Activated T-helper 2 cell treated with anti-CD3 and anti-CD28 coated beads, Interferon-gamma antibody, Interleukin-2, Interleukin-4, amounts not matched to agents 10 μg/mL and 5 μg/mL and 100 μg/mL, durations not matched to agents 14 hours and 24 hours and 36 hours (primary cell): Measurements from ENCODE around the gene IL13RA2. TPM values are rescaled to one million over a fixed set of nuclear protein-coding genes. Genes with fewer than 3 reads are reported as not detected.

ENCODE experiments used
- DNase-seq: peaks from one replicate; pipeline ENCODE4 v3.0.0; 2021; ENCODE audit warnings: low spot score
- H3K27ac Mint-ChIP-seq: one replicate; pipeline ENCODE4 v1.8.0; 2021; ENCODE audit warnings: mixed read lengths
- H3K27me3 Mint-ChIP-seq: one replicate; pipeline ENCODE4 v1.8.0; 2021; ENCODE audit warnings: low read depth, mixed read lengths
- H3K36me3 Mint-ChIP-seq: one replicate; pipeline ENCODE4 v1.8.0; 2021; ENCODE audit warnings: low read depth, mixed read lengths
- H3K4me1 Mint-ChIP-seq: one replicate; pipeline ENCODE4 v1.8.0; 2021; ENCODE audit warnings: low read depth, mixed read lengths
- H3K4me3 Mint-ChIP-seq: one replicate; pipeline ENCODE4 v1.8.0; 2021; ENCODE audit warnings: low read depth, mild to moderate bottlenecking, moderate library complexity, mixed read lengths
- H3K9me3 Mint-ChIP-seq: one replicate; pipeline ENCODE4 v1.8.0; 2021; ENCODE audit warnings: mixed read lengths
- intact Hi-C: fragments of 100-400 bp; cut with micrococcal nuclease; formaldehyde crosslinking; loops from one replicate; pipeline ENCODE4 v1.15.1; 2023
- total RNA-seq: library from RNA; stranded (reverse); gene quantifications from 2 replicates; pipeline ENCODE4 v1.2.3, GENCODE V29; 2022

The IL13RA2 gene
- total RNA-seq, 1 donor from 2014 or later, result not detected

DNA sequence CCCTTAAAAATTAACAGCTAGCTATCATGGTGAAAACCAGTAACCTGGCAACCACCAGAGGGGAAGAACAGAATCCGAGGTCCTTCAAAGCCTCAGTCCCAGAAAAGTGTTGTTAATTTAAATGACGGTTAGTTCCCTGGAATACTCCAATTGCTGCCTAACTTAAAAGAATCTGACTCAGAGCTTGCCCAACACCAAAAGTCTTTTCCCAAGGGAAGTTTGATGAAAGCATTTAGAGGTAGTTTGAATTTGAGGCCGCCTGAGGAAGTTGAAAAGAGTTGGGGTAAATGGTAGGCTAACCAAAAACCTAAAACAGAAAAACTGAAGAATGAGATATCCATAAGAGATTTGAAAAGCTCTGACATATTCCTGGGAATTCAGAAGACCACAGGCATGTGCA lies 46.6 kb downstream of the IL13RA2 start:
- Mint-ChIP-seq H3K9me3 (no peaks in the 10 kb centered on the region), H3K4me3 (no peak overlapping the region), H3K27ac (no peak overlapping the region), H3K36me3 (no peaks in the 10 kb centered on the region), H3K4me1 (no peaks in the 10 kb centered on the region), H3K27me3 (no peaks in the 10 kb centered on the region)
- DNase-seq, result no peak
- intact Hi-C loops, result no loop called here

DNA sequence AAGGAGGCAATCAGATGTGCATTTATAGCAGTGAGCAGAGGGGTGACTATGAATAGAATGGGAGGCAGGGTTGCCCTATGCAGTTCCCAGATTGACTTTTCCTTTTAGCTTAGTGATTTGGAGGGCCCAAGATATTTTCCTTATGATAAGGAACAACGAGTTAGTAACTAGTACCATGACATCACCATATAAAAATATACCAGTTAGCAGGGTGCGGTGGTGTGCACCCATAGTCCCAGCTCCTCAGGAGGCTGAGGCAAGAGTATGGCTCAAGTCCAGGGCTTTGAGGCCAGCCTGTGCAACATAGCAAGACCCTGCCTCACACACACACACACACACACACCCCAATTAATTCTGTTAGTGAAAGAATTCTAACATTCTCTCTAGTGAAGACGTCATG lies 53.0 kb downstream of the IL13RA2 start:
- DNase-seq, result no peak
- intact Hi-C loops, result no loop called here
- no peaks in the 10 kb centered on the region for H3K9me3 Mint-ChIP-seq
- no peak overlapping the region for H3K27ac Mint-ChIP-seq
- no peak overlapping the region for H3K4me3 Mint-ChIP-seq
- no peaks in the 10 kb centered on the region for H3K36me3 Mint-ChIP-seq
- H3K27me3 Mint-ChIP-seq, result no peaks in the 10 kb centered on the region
- no peaks in the 10 kb centered on the region for H3K4me1 Mint-ChIP-seq

DNA sequence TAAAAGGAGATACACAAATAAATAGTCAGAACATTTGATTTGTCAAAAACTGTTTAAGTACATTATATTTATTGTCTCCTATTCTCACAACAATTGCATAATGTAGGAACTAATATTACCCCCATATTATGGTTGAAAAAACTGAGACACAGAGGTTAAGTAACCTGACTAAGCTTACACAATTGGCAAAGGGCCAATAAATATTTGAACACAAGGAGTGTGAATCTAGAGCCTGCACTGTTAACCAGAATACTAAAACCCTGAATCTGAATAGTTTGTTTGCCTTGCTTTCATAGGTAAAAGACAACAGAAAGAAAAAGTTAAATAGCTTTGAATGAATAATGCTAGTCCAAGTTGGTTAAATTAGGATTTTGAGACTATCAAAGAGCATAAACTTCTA lies 55.2 kb downstream of the IL13RA2 start:
- H3K9me3 Mint-ChIP-seq, result no peaks in the 10 kb centered on the region
- H3K4me1 Mint-ChIP-seq, result no peaks in the 10 kb centered on the region
- H3K36me3 Mint-ChIP-seq, result no peaks in the 10 kb centered on the region
- DNase-seq, result no peak
- H3K27ac Mint-ChIP-seq, result no peak overlapping the region
- no peak overlapping the region for H3K4me3 Mint-ChIP-seq
- no peaks in the 10 kb centered on the region for H3K27me3 Mint-ChIP-seq
- intact Hi-C loops, result no loop called here

DNA sequence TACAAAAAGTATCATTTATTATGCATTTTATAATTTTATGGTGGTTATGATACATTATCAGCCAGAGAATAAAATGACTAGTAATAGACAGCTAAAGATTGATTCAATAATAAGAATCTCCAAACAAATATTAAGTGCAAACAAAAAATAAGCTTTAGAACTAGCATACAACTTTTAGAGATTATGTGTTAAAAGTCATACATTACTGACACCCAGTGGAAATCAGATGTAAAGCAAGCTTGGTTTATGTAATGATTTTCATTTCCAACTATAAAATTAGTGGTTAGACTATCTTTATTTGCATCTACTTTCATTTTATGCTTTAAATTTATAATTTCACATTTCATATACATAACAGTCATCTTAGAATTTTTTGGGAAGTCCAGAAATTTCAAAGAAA lies 57.7 kb downstream of the IL13RA2 start:
- no peaks in the 10 kb centered on the region for H3K9me3 Mint-ChIP-seq

More for the DNA sequence above, 57.7 kb downstream of the IL13RA2 start:
- intact Hi-C loops, result no loop called here
- Mint-ChIP-seq H3K27me3 (no peaks in the 10 kb centered on the region), H3K36me3 (no peaks in the 10 kb centered on the region), H3K4me1 (no peaks in the 10 kb centered on the region), H3K4me3 (no peak overlapping the region), H3K27ac (no peak overlapping the region)
- DNase-seq, result no peak

Other genes starting within 250 kb of the IL13RA2 start
- not detected in 2 replicates for gene RBMXL3, start 171.8 kb upstream of the IL13RA2 start, total RNA-seq
- gene LRCH2, start 216.5 kb upstream of the IL13RA2 start, total RNA-seq, result not detected in 2 replicates